ENCODE data around the gene EARS2. TPM values are rescaled to one million over a fixed set of nuclear protein-coding genes. Genes with fewer than 3 reads are reported as not detected.

Gene EARS2
- 23.7 and 62.8 TPM in 2 replicates for total RNA-seq

GRCh38 chr16:23556881-23557778 lies at the start of gene EARS2, which contains the start of gene UBFD1:
Gene EARS2, minus strand, starts transcription at chr16:23557350. Its CDS starts 7 bp downstream, at chr16:23557343.
Gene UBFD1, plus strand, starts transcription at chr16:23557727. Its CDS starts 16 bp downstream, at chr16:23557743.

GRCh38 chr16:23595951-23596720 lies 39.0 kb upstream of the EARS2 start, which contains the start of gene NDUFAB1:
Gene NDUFAB1, minus strand, starts transcription at chr16:23596316. Its CDS starts 26 bp downstream, at chr16:23596290.

GRCh38 chr16:23510164-23510914 lies 46.8 kb downstream of the EARS2 start, which contains the start of gene GGA2:
Gene GGA2, minus strand, starts transcription at chr16:23510494. Its CDS starts 83 bp downstream, at chr16:23510411.

Other genes with a start within 250 kb of the EARS2 start
- 9.6 and 12.2 TPM in 2 replicates for gene COG7, start 104.2 kb downstream of the EARS2 start, total RNA-seq
- gene GGA2, start 46.9 kb downstream of the EARS2 start, total RNA-seq = 19.1 and 21.3 TPM in 2 replicates
- gene UBFD1, start 377 bp upstream of the EARS2 start, total RNA-seq = 120 and 176 TPM in 2 replicates
- gene NDUFAB1, start 39.0 kb upstream of the EARS2 start, total RNA-seq = 25.5 and 50.5 TPM in 2 replicates
- gene PALB2, start 84.0 kb upstream of the EARS2 start, total RNA-seq = 6.9 and 12.9 TPM in 2 replicates
- gene DCTN5, start 84.1 kb upstream of the EARS2 start, total RNA-seq = 35.2 and 37.8 TPM in 2 replicates
- gene PLK1, start 121.5 kb upstream of the EARS2 start, total RNA-seq = 4.1 and 4.4 TPM in 2 replicates
- 0.20 TPM in 1 of 2 replicates, not detected in the other for gene ERN2, start 155.9 kb upstream of the EARS2 start, total RNA-seq
- gene CHP2, start 197.7 kb upstream of the EARS2 start, total RNA-seq = not detected in 2 replicates

Data from cardiac ventricle fibroblast (primary cell).